ENCODE data around the gene EML6. TPM values are rescaled to one million over a fixed set of nuclear protein-coding genes. Genes with fewer than 3 reads are reported as not detected.

The EML6 gene
- total RNA-seq, 1 experiment from 2014 or later = 1.5 TPM

- H3K27ac Mint-ChIP-seq = no peak overlapping the region
- H3K36me3 Mint-ChIP-seq (ENCODE audit: insufficient read depth in 1 of 3, low read depth in 3 of 3) = no peaks in the 10 kb centered on the region
- DNase-seq = no peak
These were observed 189.4 kb downstream of the EML6 start for GRCh38 chr2:54912893-54913292.

More at GRCh38 chr2:54912893-54913292, 189.4 kb downstream of the EML6 start:
- Histone ChIP-seq H3K79me2 (ENCODE audit: insufficient read depth, low read length) (no peaks in the 10 kb centered on the region), H3K4me2 (ENCODE audit: insufficient read depth, insufficient read length, low read length) (no peak overlapping the region), H3K18ac (ENCODE audit: insufficient read length, low read depth, low read length) (no peak overlapping the region), H2BK12ac (ENCODE audit: insufficient read length, low read depth, low read length) (no peak overlapping the region), H3K56ac (ENCODE audit: insufficient read length, low read depth, low read length) (no peak overlapping the region), H3K9me3 (ENCODE audit: control insufficient read depth, low read depth, low read length) (no peaks in the 10 kb centered on the region), H3K4ac (ENCODE audit: low read depth, low read length) (no peak overlapping the region), H3K79me1 (ENCODE audit: insufficient read depth, low read depth, low read length, poor library complexity, severe bottlenecking) (no peaks in the 10 kb centered on the region), H2BK120ac (ENCODE audit: low read depth, low read length, poor library complexity, severe bottlenecking) (no peak overlapping the region), H4K20me1 (ENCODE audit: control insufficient read depth, insufficient read depth, insufficient read length) (no peaks in the 10 kb centered on the region), H4K8ac (replicated peaks; ENCODE audit: insufficient read length, low read depth, low read length) (no peak overlapping the region), H3K4me1 (ENCODE audit: insufficient read depth, low read length) (no peaks in the 10 kb centered on the region), H3T11ph (ENCODE audit: low read length) (no peak overlapping the region), H2BK5ac (ENCODE audit: insufficient read length, low read length) (no peak overlapping the region), H2AFZ (ENCODE audit: low read length) (no peak overlapping the region), H4K5ac (ENCODE audit: insufficient read length, low read depth, low read length) (no peak overlapping the region), H2BK20ac (ENCODE audit: low read depth, low read length, poor library complexity, severe bottlenecking) (no peak overlapping the region), H4K91ac (ENCODE audit: insufficient read length, low read depth, low read length) (no peak overlapping the region), H3K27ac (ENCODE audit: insufficient read length, low read depth, low read length) (no peak overlapping the region), H3K23me2 (ENCODE audit: insufficient read length, low read depth, low read length, poor library complexity, severe bottlenecking) (no peaks in the 10 kb centered on the region), H2AK5ac (ENCODE audit: insufficient read length, low read length) (no peak overlapping the region), H3K14ac (ENCODE audit: insufficient read depth, low read length) (no peak overlapping the region), H3K23ac (ENCODE audit: insufficient read length, low read depth, low read length) (no peak overlapping the region), H3K9ac (ENCODE audit: extremely low read depth, insufficient read length, low read length) (no peak overlapping the region), H3K27me3 (ENCODE audit: insufficient read depth, low read length) (no peaks in the 10 kb centered on the region), H2BK15ac (ENCODE audit: low read depth, low read length) (no peak overlapping the region)
- Mint-ChIP-seq H3K4me3 (no peak overlapping the region), H3K27me3 (ENCODE audit: low read depth) (no peaks in the 10 kb centered on the region), H3K4me1 (no peaks in the 10 kb centered on the region), H3K9me3 (no peaks in the 10 kb centered on the region)
- no peak for TF ChIP-seq CTCF (conservative IDR thresholded peaks at IDR 0.05)
- WGBS (ENCODE audit: extremely low coverage, insufficient read length, low lambda C conversion rate) = no CpG with 5 or more reads among the region's 1 CpG
